Islet of Langerhans (tissue), 1 donor: ENCODE measurements around the gene RIMBP2.

Experiments used
- FAIRE-seq: peaks from one replicate; lab custom pipeline; 2011; peaks lifted over from hg19 to GRCh38; lab: Jason Lieb, UNC

RIMBP2 gene

DNA sequence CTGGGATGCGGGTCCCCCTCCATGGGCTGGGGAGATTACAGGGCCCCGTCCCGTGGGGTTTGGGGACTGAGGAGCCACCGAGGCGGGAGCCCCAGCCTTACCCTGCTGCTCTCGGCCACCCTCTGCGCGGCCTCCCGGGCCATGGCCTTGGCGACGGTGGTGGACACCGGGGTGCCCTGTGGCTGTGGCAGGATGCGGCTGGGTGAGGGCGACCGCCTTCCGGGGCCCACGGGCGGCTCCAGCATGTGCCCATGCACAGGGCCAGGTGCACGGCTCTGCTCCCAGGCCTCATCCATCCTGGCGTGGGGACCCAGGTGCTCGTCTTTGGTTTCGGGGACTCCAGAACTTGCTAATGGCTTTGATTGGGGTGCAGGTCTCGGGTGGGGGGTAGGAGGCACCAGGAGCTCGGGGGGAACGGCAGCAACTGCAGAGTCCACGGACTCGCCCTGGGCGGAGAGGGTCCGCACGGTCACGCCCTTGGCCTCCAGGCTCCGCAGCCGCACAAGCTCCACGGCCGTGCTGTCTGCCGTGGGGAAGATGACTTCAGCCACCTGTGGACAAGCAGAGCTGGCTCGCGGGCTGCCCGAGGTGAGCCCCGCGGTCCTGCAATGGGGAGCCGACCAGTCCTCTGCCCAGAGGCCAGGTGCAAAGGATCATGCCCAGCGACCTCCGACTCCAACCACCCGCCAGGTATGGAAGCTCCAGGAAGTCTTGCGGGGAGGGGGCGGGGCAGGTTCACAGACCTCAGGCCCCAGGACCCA lies 279.2 kb downstream of the RIMBP2 start:
- FAIRE-seq = no peak

DNA sequence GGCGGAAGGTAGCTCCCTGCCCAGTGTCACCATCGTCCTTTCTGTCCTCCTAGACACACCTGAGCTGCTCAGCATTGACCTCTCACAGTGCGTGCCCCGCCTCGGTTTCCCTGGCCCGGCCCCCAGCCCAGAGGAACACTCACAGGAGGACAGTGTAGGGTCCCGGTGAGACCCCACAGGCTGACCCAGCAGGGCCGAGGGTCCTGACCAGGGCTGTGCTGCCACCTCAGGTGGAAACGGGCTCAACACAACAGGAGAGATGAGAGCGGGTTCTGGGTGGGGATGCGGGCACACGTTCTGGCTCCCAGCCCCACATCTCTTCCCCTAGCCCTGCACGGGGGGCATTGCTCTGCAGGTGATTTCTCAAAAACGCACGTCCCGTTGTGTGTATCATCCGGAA lies 280.3 kb downstream of the RIMBP2 start:
- FAIRE-seq = no peak

DNA sequence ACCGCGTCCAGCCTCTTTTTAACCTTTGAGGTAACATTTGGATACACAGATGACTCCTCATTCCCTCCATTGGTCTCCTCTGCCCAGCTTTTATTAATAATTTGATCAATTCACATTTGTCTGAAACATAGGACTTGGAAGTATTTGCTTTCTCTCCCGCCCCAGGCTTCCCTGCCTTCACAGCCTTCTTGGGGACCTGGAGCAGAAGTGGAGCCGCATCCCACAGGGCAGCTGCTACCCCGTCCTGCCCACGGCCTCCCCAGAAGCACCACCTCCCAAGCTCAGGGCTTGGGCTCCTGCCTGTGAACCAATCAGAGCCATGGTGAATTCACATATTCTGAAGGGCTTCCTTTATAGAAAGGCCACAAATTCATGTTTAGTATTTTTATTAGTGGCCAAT lies 280.8 kb downstream of the RIMBP2 start:
- FAIRE-seq = no peak

DNA sequence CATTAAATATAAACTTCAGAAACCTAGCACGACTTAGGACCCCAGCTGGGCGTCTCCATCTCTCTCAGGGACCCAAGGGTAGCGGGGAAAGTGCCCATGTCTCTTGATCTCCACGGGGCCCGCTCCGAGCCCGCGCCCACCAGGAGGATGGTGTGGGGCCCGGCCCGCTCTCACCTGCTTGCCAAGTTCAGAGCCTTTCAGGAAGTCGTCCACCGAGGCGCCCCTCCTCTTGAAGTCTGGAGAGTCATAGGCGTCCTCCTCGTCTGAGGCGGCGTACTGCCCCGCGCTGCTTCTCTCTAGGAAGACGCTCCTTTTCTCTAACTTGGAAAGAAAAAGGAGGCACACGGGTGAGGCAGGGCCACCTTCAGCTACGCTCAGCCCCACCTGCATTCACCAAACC lies 281.5 kb downstream of the RIMBP2 start:
- no peak for FAIRE-seq

DNA sequence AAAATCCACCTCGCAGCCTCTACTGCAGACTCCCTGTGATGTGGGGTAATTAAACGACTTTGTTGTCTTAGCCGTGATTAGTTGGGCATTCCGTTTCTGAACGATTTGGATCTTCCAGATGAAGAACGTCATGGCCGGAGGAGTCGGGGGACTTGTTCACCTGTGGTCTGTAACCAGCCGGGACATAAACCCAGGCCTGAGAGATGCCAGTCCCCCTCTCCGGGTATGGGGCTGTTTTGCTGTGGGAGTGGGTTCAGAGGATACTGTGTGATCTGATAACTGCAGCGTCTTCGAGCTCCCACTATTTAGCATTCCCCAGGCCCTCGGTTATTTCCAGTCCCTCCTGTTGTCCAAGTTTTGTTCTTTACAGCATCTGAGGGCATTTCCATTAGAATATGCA lies 282.3 kb downstream of the RIMBP2 start:
- no peak for FAIRE-seq

DNA sequence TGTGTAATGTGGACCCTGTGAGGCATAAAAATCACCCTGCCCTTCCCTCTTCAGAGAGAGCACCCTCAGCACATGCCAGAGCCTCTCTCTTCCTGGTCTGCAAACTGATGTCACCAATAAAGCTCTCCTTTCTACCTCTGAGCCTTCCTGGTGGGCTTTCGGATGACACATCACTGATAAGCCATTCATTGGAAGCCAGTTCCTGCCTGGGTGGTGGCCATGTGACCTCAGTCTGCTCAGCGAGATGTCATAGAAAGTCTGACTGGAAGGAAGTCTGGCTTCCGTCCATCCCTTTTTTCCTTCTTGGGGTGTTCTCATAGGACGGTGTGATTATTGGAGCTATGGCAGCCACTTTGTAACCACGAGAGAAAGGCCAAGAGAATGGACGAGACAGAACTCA lies 282.7 kb downstream of the RIMBP2 start:
- no peak for FAIRE-seq

DNA sequence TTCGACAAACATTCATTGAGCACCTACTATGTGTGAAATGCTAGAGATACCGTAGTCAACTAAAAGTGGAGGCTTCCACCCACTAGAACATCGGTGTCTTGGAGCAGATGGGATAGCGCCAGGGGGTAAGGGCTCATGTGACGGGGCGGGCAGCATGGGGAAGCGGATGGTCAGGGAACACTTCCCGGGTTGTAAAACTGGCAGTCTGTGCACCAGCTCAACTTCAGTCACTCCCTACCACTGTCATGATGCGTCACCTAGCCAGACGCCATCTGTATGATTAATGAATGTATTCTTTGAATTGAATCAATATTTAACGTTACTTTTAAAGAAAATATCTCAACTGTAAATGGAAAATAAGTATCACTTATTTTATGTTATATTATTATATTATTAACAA lies 284.9 kb downstream of the RIMBP2 start:
- FAIRE-seq = no peak

DNA sequence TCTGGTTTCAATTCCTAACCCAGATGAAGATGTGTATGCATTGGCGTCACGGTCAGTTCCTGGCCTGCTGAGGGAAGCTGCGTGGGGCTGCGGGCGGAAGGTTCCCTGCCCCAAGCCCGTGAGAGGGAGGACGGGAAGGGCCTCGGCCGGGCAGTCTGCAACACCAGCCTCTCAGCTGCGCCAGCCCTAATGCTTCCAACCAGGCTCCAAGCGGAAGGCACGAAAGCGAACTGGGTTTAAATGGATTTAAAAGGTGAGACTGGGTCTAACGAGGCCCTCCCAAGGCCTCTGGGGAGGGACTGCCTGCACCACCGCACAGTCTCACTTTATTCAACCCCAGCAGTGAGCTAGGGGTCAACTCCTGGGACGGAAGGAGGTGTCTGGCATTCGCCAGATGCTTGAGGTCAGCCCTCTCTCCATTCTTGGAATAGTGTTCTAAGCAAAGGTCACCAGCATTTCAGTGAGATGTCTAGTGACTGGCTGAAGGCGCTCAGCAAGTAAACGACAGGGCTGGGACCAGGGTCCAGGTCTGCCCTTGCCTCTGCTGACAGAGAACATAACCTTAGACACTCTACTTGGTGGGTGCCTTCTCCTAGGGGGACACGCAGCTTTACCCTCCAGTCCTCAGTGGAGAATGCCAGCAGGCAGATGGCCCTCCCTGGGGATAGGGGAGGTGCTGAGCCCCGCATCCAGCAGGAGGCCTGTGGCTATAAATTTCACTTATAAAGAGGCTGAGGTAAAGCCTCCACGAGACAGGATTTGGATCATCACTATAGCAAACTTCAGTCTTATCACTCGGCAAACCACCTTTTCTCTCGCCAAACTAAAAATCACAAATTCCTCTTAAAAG lies 286.2 kb downstream of the RIMBP2 start:
- no peak for FAIRE-seq

DNA sequence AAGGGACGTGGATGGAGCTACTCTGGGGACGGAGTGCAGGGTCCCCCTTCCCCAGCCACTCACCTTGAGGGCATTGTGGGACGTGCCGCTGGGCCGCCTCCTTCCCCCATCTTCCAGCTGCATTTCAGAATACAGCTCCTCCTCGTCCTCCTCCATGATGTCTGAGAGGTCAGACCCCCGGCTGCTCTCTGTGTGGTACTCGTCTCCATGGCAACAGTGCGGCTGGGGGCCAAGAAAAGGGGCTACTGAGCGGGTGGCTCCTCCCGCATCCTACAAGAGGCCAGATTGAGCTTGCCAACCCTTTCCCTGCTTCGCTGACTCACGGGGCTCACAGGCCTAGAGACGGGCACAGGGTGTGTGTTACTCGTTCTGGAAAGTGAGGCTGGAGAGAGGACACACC lies 288.0 kb downstream of the RIMBP2 start:
- no peak for FAIRE-seq

DNA sequence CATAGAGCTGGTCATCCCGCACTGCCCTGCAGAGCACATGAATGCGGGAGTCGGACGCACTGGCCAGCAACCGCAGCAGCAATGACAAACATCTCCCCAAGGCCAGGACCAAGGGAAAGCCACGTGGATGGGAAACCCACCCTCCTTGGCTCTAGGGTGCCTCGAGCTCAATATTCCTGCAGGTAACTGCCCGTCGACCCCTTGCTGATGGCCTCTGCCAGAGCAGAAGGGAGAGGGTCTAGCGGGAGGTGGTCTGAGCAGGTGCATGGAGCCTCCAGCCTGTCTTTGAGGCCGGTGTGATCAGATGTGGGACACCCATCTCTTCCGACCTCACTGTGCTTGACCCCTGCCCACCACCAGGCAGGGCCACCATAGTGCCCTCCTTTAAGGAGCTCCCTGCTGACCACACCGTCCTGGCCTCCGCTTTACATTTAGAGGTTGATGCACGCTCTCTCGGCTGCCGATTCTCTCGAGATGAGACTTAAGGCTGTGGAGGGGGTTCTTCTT lies 288.7 kb downstream of the RIMBP2 start:
- no peak for FAIRE-seq

DNA sequence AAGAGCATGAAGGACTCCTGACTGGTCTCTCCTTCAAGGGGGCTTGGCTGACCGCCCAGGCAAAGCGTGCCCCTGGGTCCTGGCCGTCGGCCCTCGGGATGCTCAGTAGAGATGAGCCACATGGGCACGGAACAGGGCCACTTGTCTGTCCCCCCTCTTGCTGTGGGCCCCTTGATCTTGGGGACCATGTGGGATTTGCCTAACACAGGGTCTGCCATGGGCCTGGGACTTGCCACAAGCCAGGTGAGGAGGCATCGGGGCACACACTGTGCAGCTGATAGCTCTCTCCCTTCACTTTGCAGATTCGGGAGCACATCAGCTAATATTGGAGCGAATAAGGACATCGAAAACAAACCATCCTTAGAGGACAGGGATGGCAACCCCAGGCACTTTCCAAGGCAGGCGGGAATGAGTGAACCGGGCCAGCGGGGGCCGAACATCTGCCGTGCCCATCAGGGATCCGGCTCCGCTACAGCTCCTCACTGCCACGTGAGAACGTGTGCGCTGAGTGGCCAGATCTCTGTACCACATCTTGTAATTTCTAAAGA lies 290.3 kb downstream of the RIMBP2 start:
- no peak for FAIRE-seq

DNA sequence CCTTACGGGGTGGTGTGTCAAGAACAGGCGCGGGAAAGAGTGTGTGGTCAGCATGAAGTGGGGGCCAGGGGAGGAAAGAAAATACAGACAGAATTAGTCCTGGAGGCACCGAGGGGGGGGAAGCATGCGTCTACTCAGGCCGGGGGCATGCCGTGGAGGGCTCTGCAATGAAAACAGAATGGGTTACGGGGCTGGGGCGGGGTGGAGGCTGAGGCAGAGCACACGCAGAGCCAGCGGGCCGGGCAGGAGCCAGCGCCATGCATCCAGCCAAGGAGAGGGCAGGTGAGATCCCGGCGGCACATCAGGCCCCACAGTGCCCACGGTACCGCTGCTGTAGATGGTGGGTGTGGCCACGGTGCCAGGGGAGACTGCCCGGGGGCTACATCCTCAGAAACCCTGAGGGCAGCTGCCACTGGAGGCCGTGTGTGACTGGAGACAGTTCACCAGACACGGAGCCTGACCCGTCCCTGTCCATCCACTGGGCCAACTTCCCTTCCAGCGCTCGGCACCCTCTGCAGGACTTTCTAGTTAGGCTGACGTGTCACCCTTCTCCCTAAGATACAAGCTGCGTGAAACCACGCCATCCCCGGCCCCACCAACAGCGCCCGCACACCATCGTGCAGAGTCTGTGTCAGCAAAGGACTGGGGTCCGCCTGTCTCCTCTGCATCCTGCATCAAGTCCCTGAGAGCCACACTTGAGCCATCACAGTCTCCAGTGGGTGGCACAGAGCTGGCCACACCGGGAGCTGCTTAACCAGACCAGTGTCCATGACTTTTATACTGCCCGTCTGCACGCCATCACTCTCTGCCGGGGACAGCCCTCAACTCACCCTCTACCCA lies 291.0 kb downstream of the RIMBP2 start:
- FAIRE-seq = no peak

DNA sequence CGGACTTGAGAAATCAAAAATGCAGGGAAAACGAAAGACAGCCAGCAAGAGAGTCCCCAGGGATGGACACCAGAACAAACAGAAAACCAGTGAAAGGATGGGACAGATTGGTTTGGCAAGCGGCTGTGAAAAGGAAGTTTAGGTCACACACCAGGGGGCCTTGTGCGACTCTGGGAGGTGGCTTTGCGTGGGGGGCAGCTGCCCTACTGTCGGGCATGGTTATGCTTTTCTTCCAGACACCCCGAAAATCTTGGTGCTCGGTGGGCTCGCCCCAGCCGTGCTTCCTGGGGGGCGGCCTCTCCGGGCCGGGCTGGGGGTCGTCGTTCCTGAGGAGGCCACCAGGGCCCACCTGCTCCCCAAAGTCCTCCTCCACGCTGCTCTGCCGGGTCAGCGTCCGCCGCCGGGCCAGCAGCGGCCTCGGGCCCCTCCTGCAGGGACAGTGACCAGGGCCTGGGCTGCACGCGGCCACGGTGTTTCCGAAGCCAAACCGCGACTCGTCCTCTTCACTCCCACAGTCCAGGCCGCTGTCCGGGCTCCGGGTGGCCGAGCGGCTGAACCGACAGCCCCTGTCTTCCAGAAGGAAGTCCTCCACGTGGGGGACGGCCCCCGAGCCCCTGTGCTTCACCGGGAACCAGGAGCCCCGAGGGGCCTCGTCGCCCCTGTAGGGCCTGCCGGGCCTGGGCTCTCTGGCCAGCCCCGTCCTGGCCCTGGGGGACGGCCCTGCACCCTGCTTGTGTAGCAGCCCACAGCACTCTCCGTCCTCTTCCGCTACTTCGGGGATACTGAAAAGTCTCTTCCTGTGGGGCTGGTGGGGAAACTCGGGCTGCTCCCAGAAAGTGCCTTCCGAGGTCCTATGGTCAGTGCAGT lies 291.9 kb downstream of the RIMBP2 start:
- no peak for FAIRE-seq

DNA sequence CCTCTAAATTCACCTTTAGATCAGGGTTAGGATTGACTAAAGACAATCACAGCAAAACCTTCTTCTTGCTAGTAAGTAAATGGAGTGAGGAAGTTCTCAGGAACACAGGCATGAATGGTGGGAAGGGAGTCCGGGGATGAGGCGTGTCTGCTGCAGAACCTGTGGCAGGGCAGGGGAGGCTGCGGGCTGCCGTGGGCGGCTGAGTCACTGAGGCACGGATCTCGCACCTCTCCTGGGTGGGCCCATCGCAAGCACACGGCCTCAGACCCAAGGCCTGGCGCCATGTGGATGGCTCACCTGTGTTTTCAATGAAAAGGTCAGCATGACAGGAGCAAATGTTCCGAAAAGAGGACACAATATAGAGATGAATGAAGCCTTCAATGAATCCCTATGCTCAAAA lies 293.0 kb downstream of the RIMBP2 start:
- no peak for FAIRE-seq

DNA sequence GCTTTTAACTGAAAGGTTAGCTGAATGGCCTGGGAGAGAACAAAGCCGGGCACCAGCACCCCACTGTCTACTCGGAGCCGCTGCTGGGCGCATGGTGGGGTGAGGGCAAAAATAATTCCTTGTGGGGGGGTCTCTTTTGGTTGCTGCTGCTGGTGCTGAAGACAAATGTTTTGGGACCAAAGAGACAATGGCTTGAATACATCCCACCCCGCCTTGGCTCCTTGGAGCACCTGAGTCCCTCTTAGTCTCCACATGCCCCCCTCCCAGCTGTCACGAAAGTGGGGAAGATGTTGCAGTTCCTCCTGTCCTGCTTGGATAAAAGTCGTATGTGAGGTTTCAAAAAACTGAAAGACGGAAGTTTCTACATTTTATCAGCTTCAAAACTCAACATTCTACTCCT lies 293.4 kb downstream of the RIMBP2 start:
- FAIRE-seq = no peak

DNA sequence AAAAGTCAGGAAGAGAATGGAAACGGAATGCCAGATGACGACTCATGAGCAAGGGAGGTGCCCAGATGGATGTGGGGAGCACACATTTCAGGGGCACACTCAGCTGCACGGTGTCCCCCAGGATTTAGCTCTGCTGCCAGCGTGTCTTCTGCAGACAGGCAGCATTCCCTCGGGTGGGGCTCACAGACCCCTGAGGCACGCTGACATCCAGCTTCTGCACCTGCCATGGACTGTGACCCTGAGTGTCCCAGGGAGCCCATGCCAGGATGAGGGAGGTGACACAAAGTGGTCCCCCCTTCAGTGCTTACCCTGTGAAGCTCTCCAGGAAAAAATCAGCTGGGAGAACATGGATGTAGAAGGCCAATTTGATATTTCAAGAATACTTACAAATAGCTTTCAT lies 294.2 kb downstream of the RIMBP2 start:
- FAIRE-seq = no peak

DNA sequence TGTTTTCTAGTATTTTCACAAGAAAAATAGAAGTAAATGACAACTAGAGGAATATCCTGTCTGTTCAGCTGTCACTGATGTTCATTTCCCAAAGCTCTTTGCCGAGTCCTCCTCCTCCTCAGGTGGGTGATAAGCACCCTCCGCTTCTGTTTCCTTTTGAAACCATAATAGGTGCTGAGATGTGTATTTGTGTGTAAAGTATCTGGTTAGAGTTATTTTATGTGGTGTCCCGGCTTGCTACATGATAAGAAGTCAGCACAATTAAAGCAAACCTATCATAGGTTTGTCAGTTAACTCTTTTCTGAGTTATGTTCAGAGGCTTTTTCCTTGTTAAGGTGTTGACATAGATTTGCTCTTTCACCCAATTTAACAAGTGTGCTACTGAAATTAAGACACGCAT lies 296.0 kb downstream of the RIMBP2 start:
- FAIRE-seq = no peak

DNA sequence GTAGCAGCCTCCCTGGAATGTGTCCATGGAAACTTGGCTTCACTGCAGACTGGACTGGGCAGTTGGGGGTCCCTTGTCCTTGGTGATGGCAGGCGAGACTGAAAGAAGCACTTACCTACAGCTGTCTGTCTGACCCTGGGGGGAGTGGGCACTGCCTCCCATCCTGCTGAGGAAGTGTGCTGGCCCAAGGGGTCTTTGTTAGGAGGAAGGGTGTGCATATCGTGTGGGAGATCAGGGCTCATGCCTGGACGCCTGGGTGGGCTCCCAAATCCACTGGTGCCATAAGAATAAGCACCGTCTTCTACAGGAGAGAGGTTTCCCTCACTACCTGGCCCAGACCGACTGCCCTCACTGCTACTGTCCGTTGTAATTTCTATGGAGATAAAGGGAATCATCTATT lies 297.0 kb downstream of the RIMBP2 start:
- no peak for FAIRE-seq

DNA sequence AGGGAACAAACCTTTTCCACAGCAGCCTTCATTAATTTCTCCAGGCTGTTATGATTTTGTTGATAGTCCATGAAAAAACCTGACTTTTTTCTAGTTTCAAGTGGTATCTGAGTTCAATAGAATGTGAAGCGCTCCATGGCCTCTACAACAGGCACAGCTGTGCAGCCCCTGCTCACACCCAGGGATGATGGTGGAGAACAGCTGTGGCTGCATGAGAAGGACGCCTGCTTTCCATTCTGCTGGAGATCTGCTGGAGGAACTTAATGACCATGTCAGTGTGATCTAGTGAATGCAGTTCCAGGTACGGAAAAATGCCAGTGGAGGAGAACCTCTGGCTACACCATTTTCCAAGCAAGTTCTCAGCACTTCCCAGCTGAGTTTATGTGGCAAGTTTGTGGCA lies 297.8 kb downstream of the RIMBP2 start:
- FAIRE-seq = no peak

DNA sequence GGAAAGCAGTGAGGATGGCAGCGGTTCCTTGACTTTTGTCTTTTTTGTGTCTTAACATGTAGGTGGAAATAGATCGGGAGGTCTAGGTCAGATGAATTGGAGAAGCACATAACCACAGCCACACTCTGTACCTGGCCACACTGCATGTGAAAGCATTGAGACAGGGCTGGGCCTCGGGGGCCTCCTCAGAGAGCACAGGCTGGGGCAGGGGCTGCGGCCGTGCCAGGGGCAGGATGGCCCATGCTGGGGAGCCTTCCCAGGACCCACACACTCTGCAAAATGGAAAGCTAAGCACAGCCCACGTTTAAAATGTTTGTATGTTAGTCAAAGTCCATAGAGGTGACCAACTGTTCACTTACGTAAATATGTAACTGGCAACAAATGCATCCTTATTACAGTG lies 301.7 kb downstream of the RIMBP2 start:
- no peak for FAIRE-seq

DNA sequence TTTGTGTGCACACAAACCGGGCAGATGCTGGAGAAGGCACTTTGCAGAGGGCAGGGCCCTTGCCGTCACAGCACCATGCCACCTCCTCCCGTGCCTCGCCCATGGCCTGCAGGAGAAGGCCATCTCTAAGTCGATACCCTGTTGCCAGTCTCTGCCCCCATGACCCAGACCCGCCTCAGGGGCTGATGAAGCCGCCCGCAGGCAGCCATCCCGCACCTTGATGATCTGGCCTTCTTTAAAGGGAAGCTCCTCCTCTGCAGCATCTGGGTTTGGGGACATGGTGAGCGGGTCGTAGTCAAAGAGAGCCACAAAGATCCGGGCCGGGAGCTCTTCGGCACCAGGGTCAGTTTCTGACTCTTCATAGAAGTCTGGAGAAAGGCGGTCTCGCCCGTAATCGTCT lies 302.2 kb downstream of the RIMBP2 start:
- no peak for FAIRE-seq
